Measurements from ENCODE around the gene CASP9. TPM values are rescaled to one million over a fixed set of nuclear protein-coding genes. Genes with fewer than 3 reads are reported as not detected.
"Not testable (repeated sequence)": the region's sequence is repeated elsewhere in the genome, so short reads cannot be mapped to it uniquely, and the experiment has no call there.

CASP9 gene
- total and polyA plus RNA-seq, 2 experiments from 2014 or later, result 7.7 to 25.0 TPM

- not testable (repeated sequence) for H3K27me3 ChIP-seq (ENCODE audit: insufficient read depth)
Measured at GRCh38 chr1:15458388-15458787, 65.6 kb downstream of the CASP9 start.

DNA sequence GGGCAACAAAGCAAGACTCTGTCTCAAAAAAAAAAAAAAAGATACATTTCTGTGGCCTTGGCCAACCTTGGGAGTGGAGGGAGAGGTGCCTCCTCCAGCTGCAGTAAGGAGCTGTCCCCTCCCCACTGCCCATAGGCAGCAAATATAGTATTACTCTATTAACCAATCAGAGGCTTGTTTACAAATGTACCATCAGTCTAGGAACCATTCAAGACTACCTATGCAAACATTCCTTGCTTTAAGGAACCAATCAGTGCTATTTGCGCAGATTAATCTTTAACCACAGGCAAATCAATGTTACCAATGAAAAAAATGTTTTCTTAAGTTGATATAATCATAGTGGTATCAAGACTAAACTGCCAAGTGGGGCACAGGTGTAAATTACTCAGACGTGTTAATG is 66.4 kb downstream of the CASP9 start:
- H3K36me3 Mint-ChIP-seq (ENCODE audit: low read depth), result no peaks in the 10 kb centered on the region
- no peak overlapping the region for H3K4me3 ChIP-seq
- H3K4me2 ChIP-seq, result no peak overlapping the region
- no peak overlapping the region for H3K4me3 Mint-ChIP-seq
- H3K27me3 Mint-ChIP-seq (ENCODE audit: insufficient read depth, low read depth, poor library complexity), result peaks cover 4% of the 10 kb centered on the region
- H3K9me2 ChIP-seq (ENCODE audit: insufficient read depth), result no peaks in the 10 kb centered on the region
- H3K9me3 Mint-ChIP-seq, result no peaks in the 10 kb centered on the region; the same call in 2 of the 3 replicates
- no peaks in the 10 kb centered on the region for H3F3A ChIP-seq (replicated peaks; ENCODE audit: low read depth)
- no peaks in the 10 kb centered on the region for H4K20me1 ChIP-seq (replicated peaks; ENCODE audit: insufficient read depth)
- no peak overlapping the region for H3K27ac Mint-ChIP-seq
- no peak overlapping the region for H3K27ac ChIP-seq (ENCODE audit: low read depth)
- H3K4me1 ChIP-seq (ENCODE audit: insufficient read depth), result no peaks in the 10 kb centered on the region
- peaks cover 6% of the 10 kb centered on the region; the same call in 1 of the 3 replicates for H3K4me1 Mint-ChIP-seq
- H3K36me3 ChIP-seq (ENCODE audit: insufficient read depth), result no peaks in the 10 kb centered on the region
- DNase-seq (ENCODE audit: low spot score) (no peak), ATAC-seq (no peak)
- H3K79me2 ChIP-seq (replicated peaks; ENCODE audit: insufficient read depth), result no peaks in the 10 kb centered on the region
- H2AFZ ChIP-seq, result no peak overlapping the region
- H3K27me3 ChIP-seq (ENCODE audit: insufficient read depth), result no peaks in the 10 kb centered on the region
- TF ChIP-seq JUNB (IDR thresholded peaks at IDR 0.05; ENCODE audit: unreplicated experiment) (no peak), STAT1 (IDR thresholded peaks at IDR 0.05; ENCODE audit: unreplicated experiment) (no peak), ZNF462 (CRISPR knock-in tag; IDR thresholded peaks at IDR 0.05) (no peak), NANOG (IDR thresholded peaks at IDR 0.05; ENCODE audit: borderline replicate concordance) (no peak), CREB1 (CRISPR knock-in tag; IDR thresholded peaks at IDR 0.05; ENCODE audit: low read depth) (no peak), ZNF114 (CRISPR knock-in tag; IDR thresholded peaks at IDR 0.05) (no peak), ETS1 (IDR thresholded peaks at IDR 0.05) (no peak), POLR2AphosphoS5 (IDR thresholded peaks at IDR 0.05; ENCODE audit: low read depth) (no peak), ZNF331 (CRISPR knock-in tag; IDR thresholded peaks at IDR 0.05; ENCODE audit: low read depth) (no peak), EZH2 (IDR thresholded peaks at IDR 0.05; ENCODE audit: low read depth, unreplicated experiment) (no peak), EZH2phosphoT487 (IDR thresholded peaks at IDR 0.05; ENCODE audit: unreplicated experiment) (no peak)
- TF ChIP-seq, protein P1, sequence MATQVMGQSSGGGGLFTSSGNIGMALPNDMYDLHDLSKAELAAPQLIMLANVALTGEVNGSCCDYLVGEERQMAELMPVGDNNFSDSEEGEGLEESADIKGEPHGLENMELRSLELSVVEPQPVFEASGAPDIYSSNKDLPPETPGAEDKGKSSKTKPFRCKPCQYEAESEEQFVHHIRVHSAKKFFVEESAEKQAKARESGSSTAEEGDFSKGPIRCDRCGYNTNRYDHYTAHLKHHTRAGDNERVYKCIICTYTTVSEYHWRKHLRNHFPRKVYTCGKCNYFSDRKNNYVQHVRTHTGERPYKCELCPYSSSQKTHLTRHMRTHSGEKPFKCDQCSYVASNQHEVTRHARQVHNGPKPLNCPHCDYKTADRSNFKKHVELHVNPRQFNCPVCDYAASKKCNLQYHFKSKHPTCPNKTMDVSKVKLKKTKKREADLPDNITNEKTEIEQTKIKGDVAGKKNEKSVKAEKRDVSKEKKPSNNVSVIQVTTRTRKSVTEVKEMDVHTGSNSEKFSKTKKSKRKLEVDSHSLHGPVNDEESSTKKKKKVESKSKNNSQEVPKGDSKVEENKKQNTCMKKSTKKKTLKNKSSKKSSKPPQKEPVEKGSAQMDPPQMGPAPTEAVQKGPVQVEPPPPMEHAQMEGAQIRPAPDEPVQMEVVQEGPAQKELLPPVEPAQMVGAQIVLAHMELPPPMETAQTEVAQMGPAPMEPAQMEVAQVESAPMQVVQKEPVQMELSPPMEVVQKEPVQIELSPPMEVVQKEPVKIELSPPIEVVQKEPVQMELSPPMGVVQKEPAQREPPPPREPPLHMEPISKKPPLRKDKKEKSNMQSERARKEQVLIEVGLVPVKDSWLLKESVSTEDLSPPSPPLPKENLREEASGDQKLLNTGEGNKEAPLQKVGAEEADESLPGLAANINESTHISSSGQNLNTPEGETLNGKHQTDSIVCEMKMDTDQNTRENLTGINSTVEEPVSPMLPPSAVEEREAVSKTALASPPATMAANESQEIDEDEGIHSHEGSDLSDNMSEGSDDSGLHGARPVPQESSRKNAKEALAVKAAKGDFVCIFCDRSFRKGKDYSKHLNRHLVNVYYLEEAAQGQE (IDR thresholded peaks at IDR 0.05; ENCODE audit: unreplicated experiment), result no peak

More at GRCh38 chr1:15458388-15458787, 65.6 kb downstream of the CASP9 start:
- H3K36me3 Mint-ChIP-seq (ENCODE audit: low read depth); H3K4me3 ChIP-seq; H3K4me3 Mint-ChIP-seq; H3K27ac ChIP-seq (ENCODE audit: low read depth); H3K9me2 ChIP-seq (ENCODE audit: insufficient read depth); DNase-seq (ENCODE audit: low spot score); ATAC-seq; H3F3A ChIP-seq (replicated peaks; ENCODE audit: low read depth); H3K79me2 ChIP-seq (replicated peaks; ENCODE audit: insufficient read depth); H3K4me2 ChIP-seq; H2AFZ ChIP-seq; H3K36me3 ChIP-seq (ENCODE audit: insufficient read depth); H3K9me3 Mint-ChIP-seq; H3K4me1 ChIP-seq (ENCODE audit: insufficient read depth); H4K20me1 ChIP-seq (replicated peaks; ENCODE audit: insufficient read depth); H3K27ac Mint-ChIP-seq; H3K4me1 Mint-ChIP-seq: not testable (repeated sequence)
- H3K27me3 Mint-ChIP-seq (ENCODE audit: insufficient read depth, low read depth, poor library complexity), result peaks cover 10% of the 10 kb centered on the region
